MG63 (cell line): ENCODE measurements around the gene KCTD18. TPM values are rescaled to one million over a fixed set of nuclear protein-coding genes. Genes with fewer than 3 reads are reported as not detected.
A peak's percentile ranks its signal among the peaks of the same experiment; 100 is the strongest.

Source experiments
- DNase-seq: peaks from one replicate; pipeline ENCODE4 v3.0.0-alpha.2; 2020
- H3K27me3 ChIP-seq: fragments of 250-450 bp; sonication (Bioruptor Pico); 2 replicates; pipeline ENCODE4 v1.5.1; 2020; ENCODE audit warnings: mild to moderate bottlenecking, moderate library complexity
- H3K36me3 ChIP-seq: fragments of 250-450 bp; sonication (Bioruptor Pico); 2 replicates; pipeline ENCODE4 v1.5.1; 2020; ENCODE audit warnings: mild to moderate bottlenecking, moderate library complexity
- H3K4me3 ChIP-seq: fragments of 250-450 bp; sonication (Bioruptor Pico); 2 replicates; pipeline ENCODE4 v1.5.1; 2020; ENCODE audit warnings: mild to moderate bottlenecking, moderate library complexity
- H3K9me3 ChIP-seq: fragments of 250-450 bp; sonication (Bioruptor Pico); 2 replicates; pipeline ENCODE4 v1.5.1; 2020; ENCODE audit warnings: mild to moderate bottlenecking, moderate library complexity
- total RNA-seq: library from RNA; depleted of rRNA; stranded (reverse); fragments of >200 nt; shearing (Covaris generic); gene quantifications from 2 replicates; pipeline ENCODE4 v1.2.3, GENCODE V29; 2014; ENCODE audit warnings: low replicate concordance

KCTD18 gene
- total RNA-seq, 1 experiment from 2014 or later = 13.0 TPM

GRCh38 chr2:200498402-200499162, 11.3 kb downstream of the KCTD18 start:
- no peak for DNase-seq
- no peak overlapping the region for H3K4me3 ChIP-seq
- no peaks in the 10 kb centered on the region; the same call in 1 of the 2 replicates for H3K9me3 ChIP-seq
- H3K36me3 ChIP-seq = peaks cover 13% of the 10 kb centered on the region
- H3K27me3 ChIP-seq = no peaks in the 10 kb centered on the region

GRCh38 chr2:200496696-200497095, 13.2 kb downstream of the KCTD18 start:
- DNase-seq = no peak
- H3K27me3 ChIP-seq = no peaks in the 10 kb centered on the region
- H3K9me3 ChIP-seq = no peaks in the 10 kb centered on the region
- H3K36me3 ChIP-seq = peaks cover 16% of the 10 kb centered on the region
- H3K4me3 ChIP-seq = no peak overlapping the region

- H3K4me3 ChIP-seq = no peak overlapping the region
- H3K9me3 ChIP-seq = no peaks in the 10 kb centered on the region
- H3K36me3 ChIP-seq = peaks cover 22% of the 10 kb centered on the region
- DNase-seq = no peak
- H3K27me3 ChIP-seq = no peaks in the 10 kb centered on the region
Observed at GRCh38 chr2:200494048-200494447, 15.8 kb downstream of the KCTD18 start.

GRCh38 chr2:200492656-200493055, 17.2 kb downstream of the KCTD18 start:
- no peak for DNase-seq
- Histone ChIP-seq H3K27me3 (no peaks in the 10 kb centered on the region), H3K36me3 (peaks cover 21% of the 10 kb centered on the region), H3K4me3 (no peak overlapping the region), H3K9me3 (no peaks in the 10 kb centered on the region)

GRCh38 chr2:200490001-200490400, 19.9 kb downstream of the KCTD18 start:
- DNase-seq = no peak
- H3K9me3 ChIP-seq = no peaks in the 10 kb centered on the region
- H3K4me3 ChIP-seq = no peak overlapping the region
- peaks cover 15% of the 10 kb centered on the region for H3K36me3 ChIP-seq
- H3K27me3 ChIP-seq = no peaks in the 10 kb centered on the region

- Histone ChIP-seq H3K27me3 (no peaks in the 10 kb centered on the region), H3K9me3 (no peaks in the 10 kb centered on the region), H3K4me3 (no peak overlapping the region), H3K36me3 (peaks cover 19% of the 10 kb centered on the region)
- no peak for DNase-seq
Observed at GRCh38 chr2:200488169-200488568, 21.7 kb downstream of the KCTD18 start.

GRCh38 chr2:200486529-200486928, 23.3 kb downstream of the KCTD18 start:
- no peak for DNase-seq
- peaks cover 15% of the 10 kb centered on the region for H3K36me3 ChIP-seq
- H3K4me3 ChIP-seq = no peak overlapping the region
- H3K27me3 ChIP-seq = no peaks in the 10 kb centered on the region
- H3K9me3 ChIP-seq = no peaks in the 10 kb centered on the region

- Histone ChIP-seq H3K36me3 (peaks cover 10% of the 10 kb centered on the region), H3K27me3 (no peaks in the 10 kb centered on the region), H3K4me3 (no peak overlapping the region), H3K9me3 (no peaks in the 10 kb centered on the region)
- no peak for DNase-seq
Observed at GRCh38 chr2:200484934-200485333, 24.9 kb downstream of the KCTD18 start.

- Histone ChIP-seq H3K9me3 (no peaks in the 10 kb centered on the region), H3K4me3 (no peak overlapping the region), H3K36me3 (peaks cover 18% of the 10 kb centered on the region), H3K27me3 (no peaks in the 10 kb centered on the region)
- DNase-seq = peak; percentile 9
Observed at GRCh38 chr2:200483729-200484198, 26.1 kb downstream of the KCTD18 start.

GRCh38 chr2:200482194-200482593, 27.7 kb downstream of the KCTD18 start:
- Histone ChIP-seq H3K36me3 (peaks cover 32% of the 10 kb centered on the region), H3K4me3 (no peak overlapping the region), H3K9me3 (no peaks in the 10 kb centered on the region), H3K27me3 (no peaks in the 10 kb centered on the region)
- no peak for DNase-seq

- H3K36me3 ChIP-seq = peaks cover 34% of the 10 kb centered on the region
Observed at GRCh38 chr2:200479692-200480265, 30.1 kb downstream of the KCTD18 start.

GRCh38 chr2:200477667-200478131, 32.2 kb downstream of the KCTD18 start:
- DNase-seq = no peak
- no peaks in the 10 kb centered on the region for H3K9me3 ChIP-seq
- H3K4me3 ChIP-seq = no peak overlapping the region
- H3K27me3 ChIP-seq = no peaks in the 10 kb centered on the region
- H3K36me3 ChIP-seq = peaks cover 28% of the 10 kb centered on the region

More at GRCh38 chr2:200479692-200480265, 30.1 kb downstream of the KCTD18 start:
- Histone ChIP-seq H3K4me3 (no peak overlapping the region), H3K9me3 (no peaks in the 10 kb centered on the region), H3K27me3 (no peaks in the 10 kb centered on the region)
- peak; percentile 23 for DNase-seq

- Histone ChIP-seq H3K4me3 (no peak overlapping the region), H3K36me3 (peaks cover 27% of the 10 kb centered on the region), H3K9me3 (no peaks in the 10 kb centered on the region), H3K27me3 (no peaks in the 10 kb centered on the region)
- no peak for DNase-seq
Observed at GRCh38 chr2:200476836-200477235, 33.0 kb downstream of the KCTD18 start.

- no peaks in the 10 kb centered on the region for H3K9me3 ChIP-seq
- no peak for DNase-seq
- no peaks in the 10 kb centered on the region for H3K27me3 ChIP-seq
- H3K4me3 ChIP-seq = no peak overlapping the region
- H3K36me3 ChIP-seq = peaks cover 32% of the 10 kb centered on the region
Observed at GRCh38 chr2:200475795-200476194, 34.1 kb downstream of the KCTD18 start.

GRCh38 chr2:200472853-200473464, 36.9 kb downstream of the KCTD18 start:
- Histone ChIP-seq H3K9me3 (no peaks in the 10 kb centered on the region), H3K4me3 (no peak overlapping the region), H3K27me3 (no peaks in the 10 kb centered on the region), H3K36me3 (peaks cover 35% of the 10 kb centered on the region)
- DNase-seq = no peak

- H3K4me3 ChIP-seq = no peak overlapping the region
- DNase-seq = no peak
- no peaks in the 10 kb centered on the region for H3K27me3 ChIP-seq
- H3K9me3 ChIP-seq = no peaks in the 10 kb centered on the region
- peaks cover 33% of the 10 kb centered on the region for H3K36me3 ChIP-seq
Observed at GRCh38 chr2:200471928-200472645, 37.8 kb downstream of the KCTD18 start.

GRCh38 chr2:200471324-200471848, 38.5 kb downstream of the KCTD18 start:
- H3K36me3 ChIP-seq = peaks cover 33% of the 10 kb centered on the region
- H3K9me3 ChIP-seq = no peaks in the 10 kb centered on the region
- H3K27me3 ChIP-seq = no peaks in the 10 kb centered on the region
- peak; percentile 4 for DNase-seq
- H3K4me3 ChIP-seq = no peak overlapping the region
